ENCODE measurements around the gene PAQR7.

DNA sequence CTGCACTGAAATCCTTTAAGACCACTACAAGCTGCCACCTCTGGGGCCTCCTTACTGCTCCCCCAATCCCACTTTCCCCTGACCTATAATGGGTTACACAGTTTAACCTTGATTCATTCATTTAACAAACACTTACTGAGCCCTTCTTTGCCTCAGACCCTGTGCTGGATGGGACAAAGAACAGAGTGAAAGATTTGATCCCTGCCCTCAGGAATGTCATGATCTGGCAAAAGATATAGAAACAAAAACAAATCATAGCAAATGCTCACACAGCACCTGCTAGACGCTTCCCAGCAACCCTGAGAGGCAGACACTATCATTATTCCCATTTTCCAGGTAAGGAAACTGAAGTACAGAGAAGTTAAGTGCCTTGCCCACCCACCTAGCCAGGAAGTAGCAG is 9.2 kb downstream of the PAQR7 start:
- TF ChIP-seq, protein P1, sequence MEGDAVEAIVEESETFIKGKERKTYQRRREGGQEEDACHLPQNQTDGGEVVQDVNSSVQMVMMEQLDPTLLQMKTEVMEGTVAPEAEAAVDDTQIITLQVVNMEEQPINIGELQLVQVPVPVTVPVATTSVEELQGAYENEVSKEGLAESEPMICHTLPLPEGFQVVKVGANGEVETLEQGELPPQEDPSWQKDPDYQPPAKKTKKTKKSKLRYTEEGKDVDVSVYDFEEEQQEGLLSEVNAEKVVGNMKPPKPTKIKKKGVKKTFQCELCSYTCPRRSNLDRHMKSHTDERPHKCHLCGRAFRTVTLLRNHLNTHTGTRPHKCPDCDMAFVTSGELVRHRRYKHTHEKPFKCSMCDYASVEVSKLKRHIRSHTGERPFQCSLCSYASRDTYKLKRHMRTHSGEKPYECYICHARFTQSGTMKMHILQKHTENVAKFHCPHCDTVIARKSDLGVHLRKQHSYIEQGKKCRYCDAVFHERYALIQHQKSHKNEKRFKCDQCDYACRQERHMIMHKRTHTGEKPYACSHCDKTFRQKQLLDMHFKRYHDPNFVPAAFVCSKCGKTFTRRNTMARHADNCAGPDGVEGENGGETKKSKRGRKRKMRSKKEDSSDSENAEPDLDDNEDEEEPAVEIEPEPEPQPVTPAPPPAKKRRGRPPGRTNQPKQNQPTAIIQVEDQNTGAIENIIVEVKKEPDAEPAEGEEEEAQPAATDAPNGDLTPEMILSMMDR (conservative IDR thresholded peaks at IDR 0.05; ENCODE audit: low read length): no peak
- TF ChIP-seq EZH2phosphoT487 (IDR thresholded peaks at IDR 0.05; ENCODE audit: borderline replicate concordance, low read depth, low read length): no peak

All from OCI-LY7 (cell line).